Occipital lobe (tissue), 3 donors: ENCODE measurements around the gene MYO6. TPM values are rescaled to one million over a fixed set of nuclear protein-coding genes. Genes with fewer than 3 reads are reported as not detected.

Source experiments
- DNase-seq: peaks from one replicate; lab custom pipeline; 2025; lab: John Stamatoyannopoulos, UW
- small RNA-seq: library from RNA; depleted of rRNA; stranded (forward); fragments of <200 nt; gene quantifications from one replicate; pipeline ENCODE3, GENCODE V24; 2014
- total RNA-seq: library from RNA; depleted of rRNA; stranded (reverse); fragments of >200 nt; gene quantifications from one replicate; pipeline ENCODE4 v1.2.3, GENCODE V29; 2014

The MYO6 gene
- total RNA-seq, 1 donor from 2014 or later = 15.8 TPM

DNA sequence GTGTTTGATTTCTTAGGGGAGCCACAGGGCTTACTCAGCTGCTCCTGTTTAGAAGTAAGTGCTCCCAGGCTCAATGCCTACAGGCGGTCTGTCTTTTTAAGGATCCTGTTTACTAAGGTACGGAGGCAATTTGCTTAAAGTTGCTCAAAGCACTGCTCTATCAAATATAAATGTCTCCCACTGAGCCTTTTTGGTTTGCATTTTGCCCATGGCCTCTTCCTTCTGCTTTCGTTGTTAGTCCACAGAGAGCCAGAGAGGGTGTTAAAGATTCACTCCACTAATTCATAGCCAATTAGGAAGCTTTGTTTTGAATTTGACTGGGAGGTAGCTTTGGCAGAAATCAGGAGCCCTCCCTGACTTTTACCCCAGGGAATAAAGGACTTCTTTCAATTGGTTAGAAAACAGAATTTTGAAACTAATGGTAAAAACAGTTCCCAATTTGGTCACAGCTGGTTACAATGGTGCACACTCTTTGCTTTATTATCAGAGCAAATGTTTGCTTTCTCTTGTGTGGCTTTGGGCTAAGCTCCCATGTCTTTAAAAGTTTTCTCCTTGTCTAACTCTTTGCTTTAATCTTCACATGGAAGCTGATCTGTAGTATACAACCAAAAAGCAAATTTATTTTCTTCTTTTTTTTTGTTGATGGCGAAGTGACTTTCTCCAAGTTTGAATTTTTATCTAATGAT, 197.2 kb downstream of the MYO6 start:
- no peak for DNase-seq

DNA sequence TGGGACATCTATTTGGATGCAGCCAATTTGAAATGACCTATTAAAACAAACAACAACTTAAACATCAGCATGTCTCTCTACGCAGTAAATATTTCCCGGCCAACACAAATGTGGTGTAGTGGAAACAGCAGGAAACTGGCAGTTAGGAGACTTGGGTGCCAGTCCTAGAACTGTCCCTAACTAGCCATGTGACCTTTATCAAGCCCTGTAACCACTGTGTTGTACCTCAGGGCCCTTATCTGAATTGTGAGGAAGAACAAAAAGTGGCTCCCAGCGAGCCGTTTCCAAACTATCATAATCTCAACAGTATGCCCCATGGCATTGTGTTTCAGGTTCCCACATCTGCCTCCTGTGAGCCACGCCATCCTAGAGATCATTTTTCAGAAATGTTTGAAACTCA, 198.9 kb downstream of the MYO6 start:
- DNase-seq = no peak

DNA sequence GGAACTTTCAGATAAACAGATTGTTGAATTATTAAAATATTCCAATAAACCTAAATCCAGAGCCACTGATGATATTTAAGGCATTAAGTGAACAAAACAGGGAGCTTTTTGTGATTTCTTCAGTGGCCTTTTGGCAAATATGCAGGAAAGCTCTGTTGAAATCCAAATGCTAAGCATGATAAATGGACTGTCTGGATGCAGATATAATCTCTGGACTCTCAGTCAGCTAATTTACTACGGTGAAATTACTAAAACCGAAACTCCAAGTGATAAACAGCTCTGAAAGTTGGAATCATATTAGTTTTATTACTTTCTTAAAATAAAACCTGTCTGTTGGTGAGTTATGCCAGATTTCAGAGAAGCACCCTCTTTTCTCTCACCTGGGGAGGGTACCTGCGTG, 203.1 kb downstream of the MYO6 start:
- no peak for DNase-seq

DNA sequence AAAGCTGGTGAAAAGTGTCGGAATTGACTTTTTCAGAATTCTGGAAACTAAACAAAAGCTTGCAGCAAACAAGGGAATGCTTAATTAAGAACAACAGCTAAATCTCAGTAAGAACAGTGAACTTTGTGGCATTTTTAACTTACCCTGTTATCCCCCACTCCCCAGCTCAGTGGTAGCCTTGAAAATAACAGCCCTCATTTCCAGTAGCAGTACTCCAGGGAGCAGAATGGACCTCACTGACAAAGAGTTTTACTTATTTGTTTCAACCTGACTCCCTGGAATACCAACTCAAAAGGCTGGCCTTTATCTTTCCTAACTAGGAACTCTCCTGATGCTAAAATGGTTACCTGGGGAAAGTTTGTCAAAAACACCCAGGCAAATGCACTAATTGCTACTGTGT, 214.5 kb downstream of the MYO6 start:
- DNase-seq = no peak

DNA sequence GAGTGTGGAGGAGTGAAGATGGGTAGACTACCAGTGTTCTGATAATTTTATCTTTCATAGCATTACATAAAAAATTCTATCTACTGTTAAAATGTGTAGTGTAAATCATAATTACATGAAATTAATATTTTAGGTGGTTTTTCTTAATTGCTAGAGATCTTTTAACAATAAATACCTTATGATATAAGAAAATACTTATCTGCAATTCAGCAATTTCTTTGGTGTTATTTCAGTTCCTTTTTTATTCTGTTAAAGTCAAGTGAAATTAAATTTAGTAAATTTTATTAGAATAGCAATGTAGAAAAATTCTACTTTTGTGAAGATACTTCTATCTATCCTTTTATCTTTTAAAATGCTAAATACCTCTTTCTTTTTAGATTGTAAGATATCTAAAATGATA, 219.1 kb downstream of the MYO6 start:
- no peak for DNase-seq

Small RNAs within 50 kb of the gene (small RNA-seq; reads per million reads assigned to genes)
- gene RF00019 (not detected), gene RNA5SP209 (not detected), gene RNU6-155P (not detected)

Other genes with a start within 250 kb of the MYO6 start
- gene SENP6, start 147.4 kb upstream of the MYO6 start, total RNA-seq = 353 TPM